Stimulated activated naive B cell treated with anti-CD40 and anti-IgM and Interleukin-4, amounts not matched to agents 10 μg/mL and 1 μg/mL and 100 μg/mL, for 72 hours (primary cell): ENCODE data around the gene CBLC.
A peak's percentile ranks its signal among the peaks of the same experiment; 100 is the strongest.
"Not testable (repeated sequence)": the region's sequence is repeated elsewhere in the genome, so short reads cannot be mapped to it uniquely, and the experiment has no call there.

ENCODE experiments used
- ATAC-seq, 2 donors: fragments of 150-1000 bp; cut with Tn5 transposase; replicated peaks; 2 replicates each; pipeline ENCODE4 v1.10.0; 2021; ENCODE audit warnings: moderate library complexity in 1 of 2
- DNase-seq: peaks from one replicate; pipeline ENCODE4 v3.0.0; 2021
- H3K27ac Mint-ChIP-seq: one replicate; pipeline ENCODE4 v1.8.0; 2022; ENCODE audit warnings: mild to moderate bottlenecking, mixed read lengths
- H3K27me3 Mint-ChIP-seq, 2 donors: one replicate each; pipeline ENCODE4 v1.8.0; 2022; ENCODE audit warnings: mixed read lengths in 2 of 2
- H3K36me3 Mint-ChIP-seq, 2 donors: one replicate each; pipeline ENCODE4 v1.8.0; 2022; ENCODE audit warnings: mixed read lengths in 2 of 2, mild to moderate bottlenecking in 1 of 2
- H3K4me1 Mint-ChIP-seq, 2 donors: one replicate each; pipeline ENCODE4 v1.8.0; 2022; ENCODE audit warnings: mixed read lengths in 2 of 2, mild to moderate bottlenecking in 1 of 2
- H3K4me3 Mint-ChIP-seq, 2 donors: one replicate each; pipeline ENCODE4 v1.8.0; 2022; ENCODE audit warnings: mild to moderate bottlenecking in 2 of 2, mixed read lengths in 2 of 2, moderate library complexity in 1 of 2
- H3K9me3 Mint-ChIP-seq, 2 donors: one replicate each; pipeline ENCODE4 v1.8.0; 2022; ENCODE audit warnings: mixed read lengths in 2 of 2, mild to moderate bottlenecking in 1 of 2

Gene CBLC

DNA sequence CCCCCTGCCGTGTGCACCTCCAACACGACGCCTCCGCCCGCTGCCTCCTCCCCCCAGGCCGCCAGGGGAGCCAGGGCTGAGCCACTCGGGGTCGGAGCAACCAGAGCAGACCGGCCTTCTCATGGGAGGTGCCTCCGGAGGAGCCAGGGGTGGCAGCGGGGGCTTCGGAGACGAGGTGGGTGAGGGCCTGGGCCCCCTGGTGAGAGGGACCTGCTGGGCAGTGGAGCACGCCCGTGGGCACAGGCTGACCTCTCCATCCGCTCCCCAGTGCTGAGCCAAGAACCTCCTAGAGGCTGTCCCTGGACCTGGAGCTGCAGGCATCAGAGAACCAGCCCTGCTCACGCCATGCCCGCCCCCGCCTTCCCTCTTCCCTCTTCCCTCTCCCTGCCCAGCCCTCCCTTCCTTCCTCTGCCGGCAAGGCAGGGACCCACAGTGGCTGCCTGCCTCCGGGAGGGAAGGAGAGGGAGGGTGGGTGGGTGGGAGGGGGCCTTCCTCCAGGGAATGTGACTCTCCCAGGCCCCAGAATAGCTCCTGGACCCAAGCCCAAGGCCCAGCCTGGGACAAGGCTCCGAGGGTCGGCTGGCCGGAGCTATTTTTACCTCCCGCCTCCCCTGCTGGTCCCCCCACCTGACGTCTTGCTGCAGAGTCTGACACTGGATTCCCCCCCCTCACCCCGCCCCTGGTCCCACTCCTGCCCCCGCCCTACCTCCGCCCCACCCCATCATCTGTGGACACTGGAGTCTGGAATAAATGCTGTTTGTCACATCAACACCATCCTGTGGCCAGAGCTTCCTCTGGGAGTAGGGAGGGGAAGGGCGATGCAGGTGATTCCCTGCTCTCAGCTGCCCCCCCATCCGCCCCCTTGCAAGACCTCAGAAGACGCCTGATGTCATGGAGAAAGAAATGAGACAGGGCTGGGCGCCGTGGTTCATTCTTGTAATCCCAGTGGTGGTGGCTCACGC, 43.2 kb downstream of the CBLC start:
- no peak for ATAC-seq
- Mint-ChIP-seq H3K27ac (no peak overlapping the region), H3K36me3 (no peaks in the 10 kb centered on the region), H3K4me3 (no peak overlapping the region), H3K4me1 (no peaks in the 10 kb centered on the region), H3K27me3 (peaks cover 15 to 24% of the 10 kb centered on the region in 2 donors), H3K9me3 (no peaks in the 10 kb centered on the region)
- DNase-seq = no peak

DNA sequence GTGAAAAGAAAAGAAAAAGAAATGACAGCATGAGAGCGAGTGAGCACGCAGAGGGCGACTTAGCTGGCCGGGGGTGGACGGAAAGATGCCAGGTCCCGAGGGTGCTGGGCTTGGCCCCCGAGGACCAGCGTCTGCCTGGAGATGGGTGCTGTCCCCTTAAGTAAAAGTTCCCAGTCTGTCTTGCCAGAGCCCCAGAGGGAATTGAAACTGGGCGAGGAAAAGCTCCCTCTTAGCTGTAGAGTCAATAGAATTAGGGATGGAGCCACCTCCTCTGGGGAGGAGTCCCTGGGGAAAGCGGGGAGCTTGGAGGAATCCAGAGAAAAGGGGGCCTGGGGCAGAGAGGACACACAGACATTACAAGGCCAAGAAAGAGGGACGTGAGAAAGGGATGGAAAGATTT, 44.5 kb downstream of the CBLC start:
- Mint-ChIP-seq H3K4me1 (no peaks in the 10 kb centered on the region), H3K27me3 (peaks cover 15 to 27% of the 10 kb centered on the region in 2 donors), H3K27ac (no peak overlapping the region), H3K4me3 (no peak overlapping the region), H3K36me3 (no peaks in the 10 kb centered on the region), H3K9me3 (no peaks in the 10 kb centered on the region)
- no peak for DNase-seq
- ATAC-seq = no peak

DNA sequence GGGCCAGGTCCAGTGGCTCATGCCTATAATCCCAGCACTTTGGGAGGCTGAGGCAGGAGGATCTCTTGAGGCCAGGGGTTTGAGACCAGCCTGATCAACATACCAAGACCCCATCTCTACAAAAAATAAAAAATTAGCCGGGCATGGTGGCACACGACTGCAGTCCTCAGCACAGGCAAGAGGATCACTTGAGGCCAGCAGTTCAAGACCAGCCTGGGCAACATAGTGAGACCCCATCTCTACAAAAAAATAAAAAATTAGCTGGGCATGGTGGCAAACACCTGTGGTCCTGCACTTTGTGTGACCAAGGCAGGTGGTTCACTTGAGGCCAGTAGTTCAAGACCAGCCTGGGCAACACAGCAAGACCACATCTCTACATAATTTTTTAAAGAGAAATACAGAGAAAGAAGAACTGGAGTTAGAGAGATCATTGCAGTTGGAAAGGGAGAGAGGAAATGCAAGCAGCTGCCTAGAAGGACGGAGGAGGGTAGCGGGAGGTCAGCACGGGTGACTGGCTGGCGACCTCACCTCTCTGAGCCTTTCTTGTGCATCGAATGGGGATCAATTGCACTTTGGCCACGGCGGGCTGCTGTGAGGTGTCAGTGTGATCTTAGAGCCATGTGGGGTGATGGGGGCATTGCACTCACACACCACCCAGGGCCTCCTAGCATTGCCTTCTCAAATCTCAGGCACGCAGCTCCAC, 45.1 kb downstream of the CBLC start:
- H3K4me3 Mint-ChIP-seq = no peak overlapping the region
- no peaks in the 10 kb centered on the region for H3K36me3 Mint-ChIP-seq
- no peaks in the 10 kb centered on the region for H3K4me1 Mint-ChIP-seq
- DNase-seq (no peak), ATAC-seq (no peak)
- no peaks in the 10 kb centered on the region for H3K9me3 Mint-ChIP-seq
- H3K27me3 Mint-ChIP-seq = peaks cover 15 to 29% of the 10 kb centered on the region in 2 donors
- H3K27ac Mint-ChIP-seq = no peak overlapping the region

DNA sequence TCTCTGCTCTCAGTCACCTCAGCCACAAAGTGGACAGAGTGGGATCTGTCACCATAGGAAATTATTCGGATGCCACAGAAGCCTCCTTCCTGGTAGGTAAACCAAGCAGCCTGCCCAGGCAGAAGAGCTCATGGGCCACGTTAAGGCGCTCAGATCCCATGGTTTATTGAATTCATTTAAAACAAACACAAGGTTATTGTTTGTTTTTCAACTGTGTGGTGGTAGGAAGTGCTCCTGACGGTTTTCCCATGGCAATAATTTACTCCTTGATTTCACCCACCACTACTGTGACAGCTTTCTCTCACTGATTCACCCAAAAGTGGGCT, 45.6 kb downstream of the CBLC start:
- Mint-ChIP-seq H3K36me3 (no peaks in the 10 kb centered on the region), H3K9me3 (no peaks in the 10 kb centered on the region), H3K27ac (no peak overlapping the region), H3K4me1 (no peaks in the 10 kb centered on the region), H3K4me3 (no peak overlapping the region), H3K27me3 (peaks cover 15 to 29% of the 10 kb centered on the region in 2 donors)
- no peak for ATAC-seq
- DNase-seq = no peak

DNA sequence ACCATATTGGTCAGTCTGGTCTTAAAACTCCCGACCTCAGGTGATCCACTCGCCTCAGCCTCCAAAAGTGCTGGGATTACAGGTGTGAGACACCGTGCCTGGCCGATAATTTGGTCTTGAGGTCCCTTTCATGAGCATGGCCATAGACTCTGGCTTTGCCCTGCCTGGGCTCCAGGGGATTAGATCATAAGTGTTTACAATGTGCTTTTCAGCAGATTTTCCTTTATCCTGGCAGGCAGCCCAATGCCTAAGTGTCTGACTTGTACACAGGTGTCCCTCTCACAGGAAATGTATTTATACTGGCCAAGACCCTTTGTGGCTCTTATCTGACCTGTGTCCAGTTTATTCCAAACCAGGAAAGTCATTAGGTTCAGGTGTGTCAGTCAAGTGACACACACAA, 47.1 kb downstream of the CBLC start:
- H3K4me3 Mint-ChIP-seq = no peak overlapping the region
- H3K9me3 Mint-ChIP-seq = no peaks in the 10 kb centered on the region
- H3K36me3 Mint-ChIP-seq = no peaks in the 10 kb centered on the region
- no peak for ATAC-seq
- DNase-seq = no peak
- H3K4me1 Mint-ChIP-seq = no peaks in the 10 kb centered on the region
- no peak overlapping the region for H3K27ac Mint-ChIP-seq
- peaks cover 19 to 24% of the 10 kb centered on the region in 2 donors for H3K27me3 Mint-ChIP-seq

DNA sequence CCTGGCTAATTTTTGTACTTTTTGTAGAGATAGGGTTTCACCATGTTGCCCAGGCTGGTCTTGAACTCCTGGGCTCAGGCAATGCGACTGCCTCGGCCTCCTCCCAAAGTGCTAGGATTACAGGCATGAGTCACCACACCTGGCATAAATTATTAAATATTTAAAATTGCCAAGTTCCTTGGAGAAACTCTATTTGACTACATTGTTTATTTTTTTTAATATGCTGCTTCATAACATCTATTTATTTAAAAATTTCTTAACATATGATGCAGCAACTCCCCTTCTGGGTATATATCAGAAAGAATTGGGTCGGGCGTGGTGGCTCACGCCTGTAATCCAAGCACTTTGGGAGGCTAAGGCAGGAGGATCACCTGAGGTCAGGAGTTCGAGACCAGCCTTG, 55.2 kb downstream of the CBLC start:
- peaks cover 27 to 34% of the 10 kb centered on the region in 2 donors for H3K27me3 Mint-ChIP-seq
- H3K4me1 Mint-ChIP-seq, H3K27ac Mint-ChIP-seq, H3K4me3 Mint-ChIP-seq, DNase-seq, H3K36me3 Mint-ChIP-seq, ATAC-seq, H3K9me3 Mint-ChIP-seq: not testable (repeated sequence)

DNA sequence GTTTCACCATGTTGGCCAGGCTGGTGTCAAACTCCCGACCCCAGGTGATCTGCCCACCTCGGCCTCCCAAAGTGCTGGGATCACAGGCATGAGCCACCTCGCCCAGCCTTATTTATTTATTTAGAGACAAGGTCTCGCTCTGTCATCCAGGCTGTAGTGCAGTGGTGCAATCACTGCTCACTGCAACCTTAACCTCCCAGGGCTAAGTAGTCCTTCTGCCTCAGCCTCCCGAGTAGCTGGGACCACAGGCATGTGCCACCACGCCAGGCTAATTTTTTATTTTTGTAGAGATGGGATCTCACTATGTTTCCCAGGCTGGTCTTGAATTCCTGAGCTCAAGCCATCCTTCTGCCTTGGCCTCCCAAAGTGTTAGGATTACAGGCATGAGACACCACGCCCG, 56.7 kb downstream of the CBLC start:
- not testable (repeated sequence) for H3K36me3 Mint-ChIP-seq, H3K4me3 Mint-ChIP-seq, H3K27ac Mint-ChIP-seq, H3K4me1 Mint-ChIP-seq, DNase-seq, H3K9me3 Mint-ChIP-seq, ATAC-seq
- peaks cover 26 to 36% of the 10 kb centered on the region in 2 donors for H3K27me3 Mint-ChIP-seq

DNA sequence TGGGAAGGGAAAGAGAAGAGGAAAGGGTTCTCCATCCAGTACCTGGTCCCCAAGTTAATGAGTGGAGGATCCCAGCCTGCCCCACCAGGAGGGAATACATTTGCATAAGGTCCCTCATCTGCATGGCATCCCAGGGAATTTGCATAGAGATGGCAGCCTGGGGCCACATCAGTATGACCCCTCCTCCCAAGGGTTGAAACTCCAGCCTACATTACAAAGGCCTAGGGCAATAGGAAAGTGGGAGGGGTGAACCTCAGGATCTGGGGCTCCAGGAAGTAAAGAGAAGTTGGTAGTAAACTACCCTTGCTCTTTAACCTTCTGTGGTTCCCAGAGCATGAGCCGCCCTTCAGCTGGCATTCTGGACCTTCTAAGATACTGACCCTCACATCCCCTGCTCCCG, 61.6 kb downstream of the CBLC start:
- H3K4me3 Mint-ChIP-seq = no peak overlapping the region
- H3K27me3 Mint-ChIP-seq = peaks cover 11 to 21% of the 10 kb centered on the region in 2 donors
- DNase-seq (no peak), ATAC-seq (no peak)
- no peaks in the 10 kb centered on the region for H3K9me3 Mint-ChIP-seq
- no peaks in the 10 kb centered on the region for H3K36me3 Mint-ChIP-seq
- H3K27ac Mint-ChIP-seq = no peak overlapping the region
- no peaks in the 10 kb centered on the region for H3K4me1 Mint-ChIP-seq

DNA sequence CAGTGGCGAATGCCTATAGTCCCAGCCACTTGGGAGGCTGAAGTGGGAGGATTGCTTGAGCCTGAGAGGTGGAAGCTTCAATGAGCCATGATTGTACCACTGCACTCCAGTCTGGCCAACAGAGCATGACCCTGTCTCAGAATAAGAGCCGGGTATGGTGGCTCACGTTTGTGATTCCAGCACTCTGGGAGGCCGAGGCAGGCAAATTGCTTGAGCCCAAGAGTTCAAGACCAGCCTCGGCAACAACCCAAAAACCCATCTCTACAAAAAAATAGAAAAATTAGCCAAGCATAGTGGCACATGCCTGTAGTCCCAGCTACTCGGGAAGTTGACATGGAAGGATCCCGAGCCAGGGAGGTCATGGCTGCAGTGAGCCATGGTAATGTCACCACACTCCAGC, 63.1 kb downstream of the CBLC start:
- Mint-ChIP-seq H3K36me3 (peaks cover 0 to 1% of the 10 kb centered on the region in 2 donors), H3K4me3 (no peak overlapping the region), H3K4me1 (peaks cover 10 to 12% of the 10 kb centered on the region in 2 donors), H3K9me3 (no peaks in the 10 kb centered on the region), H3K27ac (no peak overlapping the region), H3K27me3 (peaks cover 14 to 22% of the 10 kb centered on the region in 2 donors)
- ATAC-seq (no peak), DNase-seq (no peak)

DNA sequence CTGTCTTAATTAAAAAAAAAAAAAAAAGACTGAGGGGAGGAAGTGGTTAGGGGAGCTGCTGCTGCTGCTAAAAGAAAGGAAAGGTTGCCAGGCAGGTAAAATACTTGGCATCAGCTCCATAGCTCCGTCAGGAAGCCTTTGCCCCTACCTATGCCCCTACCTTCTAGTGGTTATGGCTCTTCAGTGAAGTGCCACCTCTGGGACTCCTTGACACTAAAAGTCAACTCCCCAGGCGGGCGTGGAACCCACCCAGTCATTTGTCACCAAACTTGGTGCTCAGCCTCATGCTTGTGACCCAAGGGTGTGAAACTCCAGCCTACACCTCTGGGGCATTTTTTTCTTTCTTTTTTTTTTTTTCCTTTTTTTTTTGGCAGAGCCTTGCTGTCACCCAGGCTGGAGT, 63.5 kb downstream of the CBLC start:
- Mint-ChIP-seq H3K4me1 (peaks cover 12 to 16% of the 10 kb centered on the region in 2 donors), H3K27me3 (peaks cover 10 to 22% of the 10 kb centered on the region in 2 donors), H3K27ac (no peak overlapping the region), H3K9me3 (no peaks in the 10 kb centered on the region), H3K4me3 (no peak overlapping the region), H3K36me3 (peaks cover 0 to 1% of the 10 kb centered on the region in 2 donors)
- DNase-seq (no peak), ATAC-seq (no peak)

DNA sequence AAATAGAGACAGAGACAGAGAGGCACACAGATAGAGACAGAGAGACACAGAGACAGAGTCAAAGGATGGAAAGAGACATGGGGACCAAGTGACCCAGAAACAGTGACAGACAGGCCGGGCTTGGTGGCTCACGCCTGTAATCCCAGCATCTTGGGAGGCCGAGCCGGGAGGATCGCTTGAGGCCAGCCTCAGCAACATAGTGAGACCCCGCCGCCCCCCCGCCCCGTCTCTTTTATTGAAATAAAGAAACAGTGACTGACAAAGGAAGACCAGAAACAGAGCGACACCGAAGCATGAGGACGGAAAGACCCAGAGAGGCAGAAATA, 67.6 kb downstream of the CBLC start:
- Mint-ChIP-seq H3K4me1 (peaks cover 22 to 25% of the 10 kb centered on the region in 2 donors), H3K4me3 (peak overlapping the region; percentile 85 to 86), H3K27ac (no peak overlapping the region), H3K27me3 (peaks cover 31 to 46% of the 10 kb centered on the region in 2 donors), H3K36me3 (peaks cover 0 to 1% of the 10 kb centered on the region in 2 donors), H3K9me3 (no peaks in the 10 kb centered on the region)
- ATAC-seq (no peak), DNase-seq (no peak)

DNA sequence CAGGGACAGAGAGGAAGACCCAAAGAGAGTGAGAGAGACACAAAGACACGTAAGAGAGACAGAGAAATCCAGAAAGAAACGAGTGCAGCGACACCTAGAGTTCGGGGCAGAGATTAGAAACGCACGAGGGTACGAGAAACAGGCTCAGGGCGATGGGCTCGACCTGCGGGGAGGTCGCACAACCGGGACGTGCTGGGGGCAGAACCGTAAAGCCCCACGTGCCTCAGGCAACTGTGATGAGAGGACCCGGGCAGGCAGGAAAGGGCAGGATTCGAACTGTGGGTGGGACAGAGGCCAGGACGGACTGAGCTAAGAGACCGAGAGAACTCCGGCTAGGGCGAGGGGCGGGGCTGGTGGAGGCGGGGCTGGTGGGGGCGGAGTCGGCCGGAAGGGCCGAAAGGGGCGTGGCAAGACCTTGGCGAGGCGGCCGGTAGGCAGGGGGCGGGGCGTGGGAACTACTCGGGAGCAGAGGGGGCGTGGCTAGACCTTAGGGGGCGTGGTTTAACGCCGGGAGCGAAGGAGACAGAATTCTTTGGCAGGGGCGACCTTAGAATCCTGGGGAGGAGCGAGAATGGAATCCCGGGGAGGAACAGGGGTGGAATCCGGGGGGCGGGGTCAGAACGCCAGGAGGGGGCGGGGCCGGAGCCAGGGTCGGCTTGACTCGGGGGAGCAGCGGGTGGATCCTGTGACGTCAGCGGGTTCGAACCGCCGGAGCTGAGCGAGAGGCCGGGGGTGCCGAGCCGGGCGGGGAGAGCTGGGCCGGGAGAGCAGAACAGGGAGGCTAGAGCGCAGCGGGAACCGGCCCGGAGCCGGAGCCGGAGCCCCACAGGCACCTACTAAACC, 68.1 kb downstream of the CBLC start, which contains the start of gene NECTIN2:
NECTIN2 (plus strand) TSS at position 686 of the 843 bp plus-strand sequence. CDS start 229 bp downstream, outside the sequence.
- H3K36me3 Mint-ChIP-seq = peaks cover 0 to 1% of the 10 kb centered on the region in 2 donors
- peak within 1 kb of the TSS; percentile 74 for H3K27ac Mint-ChIP-seq
- ATAC-seq = peak; percentile 67 to 72
- peaks cover 31 to 49% of the 10 kb centered on the region in 2 donors for H3K27me3 Mint-ChIP-seq
- H3K4me3 Mint-ChIP-seq = peak within 1 kb of the TSS; percentile 85 to 86
- DNase-seq = peak; percentile 79
- H3K9me3 Mint-ChIP-seq = no peaks in the 10 kb centered on the region
- H3K4me1 Mint-ChIP-seq = peaks cover 22 to 25% of the 10 kb centered on the region in 2 donors

DNA sequence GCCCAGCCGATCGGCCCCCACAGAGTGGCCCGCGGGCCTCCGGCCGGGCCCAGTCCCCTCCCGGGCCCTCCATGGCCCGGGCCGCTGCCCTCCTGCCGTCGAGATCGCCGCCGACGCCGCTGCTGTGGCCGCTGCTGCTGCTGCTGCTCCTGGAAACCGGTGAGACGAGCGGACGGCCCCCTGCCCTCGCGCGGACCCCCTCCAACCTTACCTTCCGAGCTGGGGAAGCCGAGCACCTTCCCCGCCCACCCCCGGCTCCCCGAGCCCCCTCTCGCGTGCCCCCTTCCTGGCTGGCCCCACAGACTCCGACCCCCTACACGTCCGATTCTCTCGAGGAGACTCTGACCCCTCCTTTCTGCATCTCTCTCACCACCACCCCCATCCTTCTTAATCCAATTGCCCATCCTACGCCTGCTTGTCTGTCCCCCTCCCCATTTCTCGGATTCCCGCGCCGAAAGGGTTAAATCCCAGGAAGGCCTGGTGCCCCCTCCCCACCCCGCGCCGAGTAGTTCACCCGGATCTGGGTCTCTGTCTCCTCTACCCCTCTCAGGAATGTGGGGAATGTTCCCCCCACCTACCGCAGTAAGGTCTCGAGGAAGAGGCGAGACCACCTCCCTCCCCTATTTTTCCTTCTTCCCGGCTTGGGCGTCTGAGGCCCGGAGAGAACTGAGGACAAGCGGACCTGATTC, 68.9 kb downstream of the CBLC start:
- Mint-ChIP-seq H3K9me3 (no peaks in the 10 kb centered on the region), H3K4me3 (peak overlapping the region; percentile 70 to 86), H3K36me3 (peaks cover 0 to 1% of the 10 kb centered on the region in 2 donors), H3K4me1 (peaks cover 22 to 25% of the 10 kb centered on the region in 2 donors), H3K27me3 (peaks cover 38 to 55% of the 10 kb centered on the region in 2 donors), H3K27ac (peak overlapping the region; percentile 6)
- ATAC-seq = no peak
- DNase-seq = no peak
